ENCODE results near the gene KCNJ12. TPM values are rescaled to one million over a fixed set of nuclear protein-coding genes. Genes with fewer than 3 reads are reported as not detected.

KCNJ12 gene
- total RNA-seq, 1 donor from 2014 or later: 6.1 TPM

DNA sequence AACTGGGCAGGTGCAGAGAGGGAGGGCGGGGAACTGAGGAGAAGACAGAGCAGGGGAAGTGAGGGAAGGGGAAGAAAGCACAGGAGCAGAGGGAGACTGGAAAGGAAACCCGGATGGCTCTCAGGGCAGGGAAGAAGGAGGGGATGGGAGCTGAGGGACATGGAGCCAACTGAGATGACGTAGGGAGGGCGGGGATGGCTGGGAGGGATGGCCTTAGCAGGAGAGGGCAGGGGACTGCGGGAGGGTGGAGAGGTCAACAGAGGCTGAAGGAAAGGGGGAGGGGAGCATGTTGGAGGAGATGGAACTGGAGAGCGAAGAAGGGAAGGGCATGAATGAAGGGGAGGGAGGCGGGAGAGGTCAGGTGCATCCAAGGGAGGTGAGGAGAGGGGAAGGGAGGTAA is 81.9 kb downstream of the KCNJ12 start:
- no peak overlapping the region for H3K4me3 Mint-ChIP-seq
- H3K27me3 Mint-ChIP-seq (ENCODE audit: low read depth): peaks cover 49% of the 10 kb centered on the region

DNA sequence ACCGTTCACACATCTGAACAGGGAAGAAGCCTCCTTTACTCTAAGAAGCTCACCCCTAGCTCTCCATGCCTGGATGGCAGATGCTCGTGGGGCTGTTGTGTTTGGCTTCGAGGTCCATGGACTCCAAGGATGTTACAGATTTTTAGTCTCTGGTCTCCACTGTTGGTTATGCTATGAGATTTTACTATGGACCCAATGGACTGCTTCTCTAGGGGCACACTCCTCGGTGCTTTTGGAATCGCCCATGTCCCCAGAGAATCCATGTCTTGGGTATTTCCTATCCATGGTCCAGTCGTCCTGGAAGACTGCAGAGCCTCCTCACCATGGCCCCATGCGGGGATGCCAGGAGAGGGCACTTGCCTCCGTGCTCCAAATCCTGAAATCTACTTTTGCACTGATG is 83.4 kb downstream of the KCNJ12 start:
- Mint-ChIP-seq H3K9me3 (no peaks in the 10 kb centered on the region), H3K36me3 (ENCODE audit: low read depth) (no peaks in the 10 kb centered on the region), H3K4me1 (peaks cover 20% of the 10 kb centered on the region), H3K27ac (ENCODE audit: unreplicated experiment) (no peak overlapping the region), H3K27me3 (ENCODE audit: low read depth) (peaks cover 52% of the 10 kb centered on the region), H3K4me3 (no peak overlapping the region)
- DNase-seq (ENCODE audit: low read depth, low spot score): no peak
- TF ChIP-seq, protein P1, sequence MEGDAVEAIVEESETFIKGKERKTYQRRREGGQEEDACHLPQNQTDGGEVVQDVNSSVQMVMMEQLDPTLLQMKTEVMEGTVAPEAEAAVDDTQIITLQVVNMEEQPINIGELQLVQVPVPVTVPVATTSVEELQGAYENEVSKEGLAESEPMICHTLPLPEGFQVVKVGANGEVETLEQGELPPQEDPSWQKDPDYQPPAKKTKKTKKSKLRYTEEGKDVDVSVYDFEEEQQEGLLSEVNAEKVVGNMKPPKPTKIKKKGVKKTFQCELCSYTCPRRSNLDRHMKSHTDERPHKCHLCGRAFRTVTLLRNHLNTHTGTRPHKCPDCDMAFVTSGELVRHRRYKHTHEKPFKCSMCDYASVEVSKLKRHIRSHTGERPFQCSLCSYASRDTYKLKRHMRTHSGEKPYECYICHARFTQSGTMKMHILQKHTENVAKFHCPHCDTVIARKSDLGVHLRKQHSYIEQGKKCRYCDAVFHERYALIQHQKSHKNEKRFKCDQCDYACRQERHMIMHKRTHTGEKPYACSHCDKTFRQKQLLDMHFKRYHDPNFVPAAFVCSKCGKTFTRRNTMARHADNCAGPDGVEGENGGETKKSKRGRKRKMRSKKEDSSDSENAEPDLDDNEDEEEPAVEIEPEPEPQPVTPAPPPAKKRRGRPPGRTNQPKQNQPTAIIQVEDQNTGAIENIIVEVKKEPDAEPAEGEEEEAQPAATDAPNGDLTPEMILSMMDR (conservative IDR thresholded peaks at IDR 0.05): no peak

More for the DNA sequence above, 81.9 kb downstream of the KCNJ12 start:
- DNase-seq (ENCODE audit: low read depth, low spot score): no peak
- Mint-ChIP-seq H3K36me3 (ENCODE audit: low read depth) (no peaks in the 10 kb centered on the region), H3K9me3 (no peaks in the 10 kb centered on the region), H3K27ac (ENCODE audit: unreplicated experiment) (no peak overlapping the region), H3K4me1 (peaks cover 6% of the 10 kb centered on the region)
- TF ChIP-seq, protein P1 (conservative IDR thresholded peaks at IDR 0.05): no peak

DNA sequence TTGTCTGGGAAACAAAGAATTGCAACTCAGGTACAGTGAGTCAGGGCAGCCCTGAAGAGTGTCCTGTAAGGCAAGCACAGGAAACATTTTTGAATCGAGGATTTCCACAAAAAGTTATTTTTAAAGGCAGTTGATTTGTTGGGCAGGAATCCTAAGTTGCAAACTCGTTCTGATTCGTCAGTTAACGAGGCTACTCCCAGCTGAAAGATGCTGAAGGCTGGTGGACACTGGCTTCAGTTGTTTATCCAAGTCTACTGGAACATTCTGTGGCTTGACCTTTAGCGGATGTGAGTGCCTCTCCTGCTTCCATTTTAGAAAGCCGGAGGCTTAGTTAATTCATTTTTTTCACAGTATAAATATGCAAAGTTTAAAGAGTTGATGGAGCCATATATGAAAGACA is 84.2 kb downstream of the KCNJ12 start:
- Mint-ChIP-seq H3K27me3 (ENCODE audit: low read depth) (peaks cover 55% of the 10 kb centered on the region), H3K36me3 (ENCODE audit: low read depth) (no peaks in the 10 kb centered on the region), H3K9me3 (no peaks in the 10 kb centered on the region), H3K27ac (ENCODE audit: unreplicated experiment) (no peak overlapping the region), H3K4me3 (no peak overlapping the region), H3K4me1 (peaks cover 24% of the 10 kb centered on the region)
- no peak for DNase-seq (ENCODE audit: low read depth, low spot score)
- TF ChIP-seq, protein P1 (conservative IDR thresholded peaks at IDR 0.05): no peak

DNA sequence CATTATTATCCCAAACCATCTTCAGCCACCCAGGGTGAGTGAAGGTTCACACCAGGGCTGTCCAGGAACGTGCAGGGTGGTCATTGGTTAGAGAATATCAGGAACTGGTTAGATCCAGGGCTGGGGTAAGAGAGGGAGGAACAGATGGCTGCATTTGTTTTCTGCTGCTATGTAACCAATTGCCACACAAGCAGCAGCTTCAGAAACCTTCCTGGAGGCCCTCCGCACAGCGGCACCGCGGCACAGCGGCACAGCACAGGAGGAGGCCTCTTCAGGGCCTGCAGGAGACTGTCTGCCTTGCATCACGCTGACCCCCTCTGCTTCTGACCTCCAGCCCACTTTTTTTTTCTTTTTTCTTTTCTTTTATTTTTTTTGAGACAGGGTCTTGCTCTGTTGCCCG is 86.1 kb downstream of the KCNJ12 start:
- H3K4me3 Mint-ChIP-seq: no peak overlapping the region
- no peak for DNase-seq (ENCODE audit: low read depth, low spot score)
- no peak overlapping the region for H3K27ac Mint-ChIP-seq (ENCODE audit: unreplicated experiment)
- no peaks in the 10 kb centered on the region for H3K9me3 Mint-ChIP-seq
- peaks cover 60% of the 10 kb centered on the region for H3K27me3 Mint-ChIP-seq (ENCODE audit: low read depth)
- H3K4me1 Mint-ChIP-seq: peaks cover 21% of the 10 kb centered on the region
- H3K36me3 Mint-ChIP-seq (ENCODE audit: low read depth): no peaks in the 10 kb centered on the region
- TF ChIP-seq, protein P1 (conservative IDR thresholded peaks at IDR 0.05): no peak

DNA sequence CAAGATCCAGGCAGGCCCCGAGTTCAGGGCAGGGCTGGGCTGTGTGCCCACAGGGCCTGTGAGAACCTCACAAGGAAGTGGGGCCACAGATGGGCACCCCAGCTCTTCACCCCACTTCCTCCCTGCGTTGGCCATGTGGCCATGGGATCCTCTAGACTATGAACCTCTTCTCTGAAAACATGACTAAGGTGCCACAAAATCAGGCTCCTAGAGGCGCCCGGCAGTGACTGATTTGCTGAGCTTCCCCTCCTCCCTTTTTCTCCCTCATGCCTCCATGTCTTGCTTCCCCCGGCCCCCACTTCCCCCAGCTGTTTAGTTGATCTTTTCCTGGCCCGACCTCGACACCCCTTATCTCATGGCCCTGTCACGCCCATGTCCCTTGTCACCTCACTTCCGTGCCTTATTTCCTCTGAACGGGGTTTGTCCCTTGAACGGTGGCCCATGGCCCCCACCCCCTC is 87.1 kb downstream of the KCNJ12 start:
- TF ChIP-seq, protein P1 (conservative IDR thresholded peaks at IDR 0.05): no peak
- Mint-ChIP-seq H3K4me1 (peaks cover 18% of the 10 kb centered on the region), H3K27ac (ENCODE audit: unreplicated experiment) (no peak overlapping the region), H3K36me3 (ENCODE audit: low read depth) (no peaks in the 10 kb centered on the region), H3K4me3 (no peak overlapping the region), H3K9me3 (no peaks in the 10 kb centered on the region), H3K27me3 (ENCODE audit: low read depth) (peaks cover 63% of the 10 kb centered on the region)
- no peak for DNase-seq (ENCODE audit: low read depth, low spot score)
